Peyer's patch (tissue), 4 donors: ENCODE measurements around the gene LHX3.

Experiments
- POLR2A ChIP-seq, 2 donors: fragments of 450-650 bp; IDR thresholded peaks; one replicate each; pipeline ENCODE4 v1.5.1; 2017; ENCODE audit warnings: antibody characterized with exemption in 2 of 2, mild to moderate bottlenecking in 2 of 2, moderate library complexity in 2 of 2
- TF ChIP-seq, protein P1 (sequence below), 6 experiments: fragments of 450-650 bp in 4 of 6; fragments of 200-600 bp in 2 of 6; sonication (generic) in 1 of 6; IDR thresholded peaks; one replicate each; pipeline ENCODE4 v1.5.1; 2017 to 2019; ENCODE audit warnings: antibody characterized with exemption in 6 of 6, mild to moderate bottlenecking in 3 of 6, moderate library complexity in 1 of 6

DNA sequence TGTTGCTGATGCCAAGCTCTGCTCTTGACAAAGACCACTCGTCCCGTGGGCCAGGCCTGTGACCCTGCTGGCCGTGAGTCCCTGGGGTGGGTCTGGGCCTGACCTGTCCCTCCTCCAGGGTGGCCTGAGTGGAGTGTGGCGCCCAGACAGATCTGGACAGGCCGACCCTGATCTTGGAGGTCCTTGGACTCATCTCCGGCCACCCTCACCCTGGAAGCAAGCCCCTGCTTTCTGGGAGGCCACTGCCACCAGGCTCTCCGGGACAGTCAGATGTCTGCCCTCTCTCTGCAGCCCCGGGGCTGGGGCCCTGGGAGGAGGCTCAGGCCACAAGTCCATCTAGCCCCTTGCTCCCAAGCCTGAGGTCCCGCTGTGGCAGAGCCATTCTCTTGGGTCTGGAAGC, 55.1 kb downstream of the LHX3 start:
- TF ChIP-seq, protein P1, sequence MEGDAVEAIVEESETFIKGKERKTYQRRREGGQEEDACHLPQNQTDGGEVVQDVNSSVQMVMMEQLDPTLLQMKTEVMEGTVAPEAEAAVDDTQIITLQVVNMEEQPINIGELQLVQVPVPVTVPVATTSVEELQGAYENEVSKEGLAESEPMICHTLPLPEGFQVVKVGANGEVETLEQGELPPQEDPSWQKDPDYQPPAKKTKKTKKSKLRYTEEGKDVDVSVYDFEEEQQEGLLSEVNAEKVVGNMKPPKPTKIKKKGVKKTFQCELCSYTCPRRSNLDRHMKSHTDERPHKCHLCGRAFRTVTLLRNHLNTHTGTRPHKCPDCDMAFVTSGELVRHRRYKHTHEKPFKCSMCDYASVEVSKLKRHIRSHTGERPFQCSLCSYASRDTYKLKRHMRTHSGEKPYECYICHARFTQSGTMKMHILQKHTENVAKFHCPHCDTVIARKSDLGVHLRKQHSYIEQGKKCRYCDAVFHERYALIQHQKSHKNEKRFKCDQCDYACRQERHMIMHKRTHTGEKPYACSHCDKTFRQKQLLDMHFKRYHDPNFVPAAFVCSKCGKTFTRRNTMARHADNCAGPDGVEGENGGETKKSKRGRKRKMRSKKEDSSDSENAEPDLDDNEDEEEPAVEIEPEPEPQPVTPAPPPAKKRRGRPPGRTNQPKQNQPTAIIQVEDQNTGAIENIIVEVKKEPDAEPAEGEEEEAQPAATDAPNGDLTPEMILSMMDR (IDR thresholded peaks at IDR 0.05) = no peak
- TF ChIP-seq POLR2A (IDR thresholded peaks at IDR 0.05) = no peak
